Measurements from ENCODE around the gene PTPRG. TPM values are rescaled to one million over a fixed set of nuclear protein-coding genes. Genes with fewer than 3 reads are reported as not detected.
A peak's percentile ranks its signal among the peaks of the same experiment; 100 is the strongest.

The PTPRG gene
- polyA plus RNA-seq, 10 donors = 25.7 to 37.0 (median 33.0) TPM

- no peak for DNase-seq
Observed at GRCh38 chr3:61649381-61650170, 88.2 kb downstream of the PTPRG start.

- DNase-seq = peak; percentile 89 to 95 (median 90)
Observed at GRCh38 chr3:61650276-61650675, 88.9 kb downstream of the PTPRG start.

- no peak for DNase-seq
Observed at GRCh38 chr3:61650719-61651410, 89.5 kb downstream of the PTPRG start.

GRCh38 chr3:61657689-61658088, 96.3 kb downstream of the PTPRG start:
- no peak for DNase-seq

GRCh38 chr3:61662861-61663260, 101.5 kb downstream of the PTPRG start:
- no peak for DNase-seq

GRCh38 chr3:61663356-61664104, 102.2 kb downstream of the PTPRG start:
- DNase-seq = no peak

GRCh38 chr3:61664105-61664482, 102.7 kb downstream of the PTPRG start:
- DNase-seq = peak; percentile 88 to 95 (median 94)

GRCh38 chr3:61665121-61665520, 103.8 kb downstream of the PTPRG start:
- no peak for DNase-seq

GRCh38 chr3:61665987-61666386, 104.6 kb downstream of the PTPRG start:
- DNase-seq = peak in 1 of 3 donors; percentile 54

GRCh38 chr3:61666615-61667330, 105.4 kb downstream of the PTPRG start:
- DNase-seq = peak in 2 of 3 donors; percentile 69 to 86

- peak in 1 of 3 donors; percentile 65 for DNase-seq
Observed at GRCh38 chr3:61667383-61667782, 106.0 kb downstream of the PTPRG start.

GRCh38 chr3:61667814-61668213, 106.4 kb downstream of the PTPRG start:
- DNase-seq = no peak

GRCh38 chr3:61668317-61668864, 107.0 kb downstream of the PTPRG start:
- no peak for DNase-seq

GRCh38 chr3:61669203-61669602, 107.8 kb downstream of the PTPRG start:
- DNase-seq = no peak

- DNase-seq = no peak
Observed at GRCh38 chr3:61669668-61670299, 108.4 kb downstream of the PTPRG start.

GRCh38 chr3:61673651-61674050, 112.3 kb downstream of the PTPRG start:
- DNase-seq = peak in 1 of 3 donors; percentile 68

- DNase-seq = peak in 2 of 3 donors; percentile 56 to 64
Observed at GRCh38 chr3:61674596-61674995, 113.2 kb downstream of the PTPRG start.

- no peak for DNase-seq
Observed at GRCh38 chr3:61679026-61679425, 117.7 kb downstream of the PTPRG start.

- DNase-seq = no peak
Observed at GRCh38 chr3:61680617-61681016, 119.2 kb downstream of the PTPRG start.

- DNase-seq = no peak
Observed at GRCh38 chr3:61681636-61682035, 120.3 kb downstream of the PTPRG start.
